ENCODE data around the gene PDXK. TPM values are rescaled to one million over a fixed set of nuclear protein-coding genes. Genes with fewer than 3 reads are reported as not detected.

PDXK gene
- total RNA-seq, 4 donors from 2014 or later: 15.9 to 89.8 (median 49.8) TPM

- no peak for DNase-seq
- Histone ChIP-seq H3K4me1 (peaks cover 0 to 8% of the 10 kb centered on the region in 2 donors), H3K4me3 (no peak overlapping the region), H3K9me3 (no peaks in the 10 kb centered on the region), H3K27ac (no peak overlapping the region), H3K36me3 (no peaks in the 10 kb centered on the region), H3K27me3 (no peaks in the 10 kb centered on the region)
- TF ChIP-seq CTCF (IDR thresholded peaks at IDR 0.05): no peak
- no peak for TF ChIP-seq POLR2A (IDR thresholded peaks at IDR 0.05)
- intact Hi-C loops (cut with DNase I; ENCODE audit: low total_unique reads): no loop called here
Measured at GRCh38 chr21:43806017-43806710, 87.2 kb downstream of the PDXK start.

GRCh38 chr21:43808367-43808766, 89.4 kb downstream of the PDXK start:
- Histone ChIP-seq H3K27me3 (no peaks in the 10 kb centered on the region), H3K4me1 (peaks cover 0 to 8% of the 10 kb centered on the region in 2 donors), H3K4me3 (no peak overlapping the region), H3K36me3 (no peaks in the 10 kb centered on the region), H3K27ac (no peak overlapping the region), H3K9me3 (no peaks in the 10 kb centered on the region)
- TF ChIP-seq CTCF (IDR thresholded peaks at IDR 0.05): no peak
- TF ChIP-seq POLR2A (IDR thresholded peaks at IDR 0.05): no peak
- intact Hi-C loops (cut with DNase I; ENCODE audit: low total_unique reads): no loop called here
- no peak for DNase-seq

- Histone ChIP-seq H3K36me3 (no peaks in the 10 kb centered on the region), H3K9me3 (no peaks in the 10 kb centered on the region), H3K4me3 (no peak overlapping the region), H3K4me1 (peaks cover 0 to 8% of the 10 kb centered on the region in 2 donors), H3K27me3 (no peaks in the 10 kb centered on the region), H3K27ac (no peak overlapping the region)
- intact Hi-C loops (cut with DNase I; ENCODE audit: low total_unique reads): no loop called here
- TF ChIP-seq POLR2A (IDR thresholded peaks at IDR 0.05): no peak
- no peak for TF ChIP-seq CTCF (IDR thresholded peaks at IDR 0.05)
- DNase-seq: no peak
Measured at GRCh38 chr21:43808832-43809251, 89.9 kb downstream of the PDXK start.

GRCh38 chr21:43809346-43809799, 90.4 kb downstream of the PDXK start:
- Histone ChIP-seq H3K4me1 (peaks cover 0 to 8% of the 10 kb centered on the region in 2 donors), H3K9me3 (no peaks in the 10 kb centered on the region), H3K36me3 (no peaks in the 10 kb centered on the region), H3K27me3 (no peaks in the 10 kb centered on the region), H3K27ac (no peak overlapping the region), H3K4me3 (no peak overlapping the region)
- intact Hi-C loops (cut with DNase I; ENCODE audit: low total_unique reads): no loop called here
- no peak for DNase-seq
- TF ChIP-seq CTCF (IDR thresholded peaks at IDR 0.05) (no peak), POLR2A (IDR thresholded peaks at IDR 0.05) (no peak)

GRCh38 chr21:43809853-43810504, 91.0 kb downstream of the PDXK start:
- no peaks in the 10 kb centered on the region for H3K36me3 ChIP-seq
- no peak overlapping the region for H3K4me3 ChIP-seq
- intact Hi-C loops (cut with DNase I; ENCODE audit: low total_unique reads): no loop called here
- no peaks in the 10 kb centered on the region for H3K27me3 ChIP-seq
- no peaks in the 10 kb centered on the region for H3K9me3 ChIP-seq
- H3K27ac ChIP-seq: no peak overlapping the region
- no peak for DNase-seq
- no peak for TF ChIP-seq CTCF (IDR thresholded peaks at IDR 0.05)
- TF ChIP-seq POLR2A (IDR thresholded peaks at IDR 0.05): no peak
- H3K4me1 ChIP-seq: peaks cover 0 to 8% of the 10 kb centered on the region in 2 donors

Measured in uterus (tissue), 4 donors.